H1 (cell line): ENCODE measurements around the gene LAYN.

ENCODE experiments used
- CBX5 ChIP-seq: fragments of 300-800, 300-1000 bp; sonication (generic); IDR thresholded peaks from 2 replicates; pipeline ENCODE4 v1.7.1; 2016; ENCODE audit warnings: antibody characterized with exemption, low read length, low read depth
- CTCF ChIP-seq, 3 experiments: IDR thresholded peaks; 1 replicate in 2 of 3; 2 replicates in 1 of 3; pipeline versions ENCODE4 v1.5.1 to v1.6.1; 2011; ENCODE audit warnings: low read length in 3 of 3, mild to moderate bottlenecking in 3 of 3, inconsistent platforms in 2 of 3, low read depth in 1 of 3, moderate library complexity in 1 of 3; ENCODE audit not compliant: insufficient read depth in 1 of 3; ENCODE audit errors: control extremely low read depth in 1 of 3
- E2F6 ChIP-seq: IDR thresholded peaks from 2 replicates; pipeline ENCODE4 v1.6.1; 2012; ENCODE audit warnings: inconsistent platforms
- EP300 ChIP-seq, 2 experiments: IDR thresholded peaks; 1 replicate in 1 of 2; 2 replicates in 1 of 2; pipeline ENCODE4 v1.6.1; 2011 to 2012; ENCODE audit warnings: low read depth in 2 of 2, low read length in 2 of 2, mild to moderate bottlenecking in 2 of 2, borderline replicate concordance in 1 of 2, inconsistent platforms in 1 of 2, moderate library complexity in 1 of 2
- JUND ChIP-seq: IDR thresholded peaks from 2 replicates; pipeline ENCODE4 v1.6.1; 2011; ENCODE audit warnings: mild to moderate bottlenecking, improper control_type of control experiment, low read length
- POLR2A ChIP-seq, 2 experiments: IDR thresholded peaks; 1 replicate in 1 of 2; 2 replicates in 1 of 2; pipeline ENCODE4 v1.6.1; 2011; ENCODE audit warnings: low read depth in 2 of 2, low read length in 2 of 2, mild to moderate bottlenecking in 2 of 2; ENCODE audit errors: control extremely low read depth in 1 of 2
- RFX5 ChIP-seq: IDR thresholded peaks from 2 replicates; pipeline ENCODE4 v1.6.1; 2011; ENCODE audit warnings: low read depth, low read length, improper control_type of control experiment, borderline replicate concordance
- SUZ12 ChIP-seq: fragments of 200-600 bp; sonication (generic); IDR thresholded peaks from 2 replicates; pipeline ENCODE4 v1.6.1; 2012; ENCODE audit warnings: mild to moderate bottlenecking, inconsistent platforms, low read length, moderate library complexity, mixed read lengths
- TBP ChIP-seq: IDR thresholded peaks from 2 replicates; pipeline ENCODE4 v1.6.1; 2011; ENCODE audit warnings: low read depth, low read length, improper control_type of control experiment

GRCh38 chr11:111561306-111561705 is 20.8 kb downstream of the LAYN start:
- no peak for TF ChIP-seq CBX5
- TF ChIP-seq POLR2A (IDR thresholded peaks at IDR 0.05; ENCODE audit: control extremely low read depth in 1 of 2, low read depth in 2 of 2, low read length in 2 of 2), result no peak
- no peak for TF ChIP-seq EP300 (IDR thresholded peaks at IDR 0.05; ENCODE audit: borderline replicate concordance in 1 of 2, low read depth in 2 of 2, low read length in 2 of 2)
- no peak for TF ChIP-seq E2F6
- no peak for TF ChIP-seq SUZ12
- no peak for TF ChIP-seq CTCF (IDR thresholded peaks at IDR 0.05; ENCODE audit: control extremely low read depth in 1 of 3, insufficient read depth in 1 of 3, low read depth in 1 of 3, low read length in 3 of 3)
- no peak for TF ChIP-seq TBP
- no peak for TF ChIP-seq RFX5
- no peak for TF ChIP-seq JUND
